Measurements from ENCODE around the gene ETF1. TPM values are rescaled to one million over a fixed set of nuclear protein-coding genes. Genes with fewer than 3 reads are reported as not detected.
"Not testable (repeated sequence)": the region's sequence is repeated elsewhere in the genome, so short reads cannot be mapped to it uniquely, and the experiment has no call there.

The ETF1 gene
- total RNA-seq, 1 donor from 2014 or later, result 116 TPM

DNA sequence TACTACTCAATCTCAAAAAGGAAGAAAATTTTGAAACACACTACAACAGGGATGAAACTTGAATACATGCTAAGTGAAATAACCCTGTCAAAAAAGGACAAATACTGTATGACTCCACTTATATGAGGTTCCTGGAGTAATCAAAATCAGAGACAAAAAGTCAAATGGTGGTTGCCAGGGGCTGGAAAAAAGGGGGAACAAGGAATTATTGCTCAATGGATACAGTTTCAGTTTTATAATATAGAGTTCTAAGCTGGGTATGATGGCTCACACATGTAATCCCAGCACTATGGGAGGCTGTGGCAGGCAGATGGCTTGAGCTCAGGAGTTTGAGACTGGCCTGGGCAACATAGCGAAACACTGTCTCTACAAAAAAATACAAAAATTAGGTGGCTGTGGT lies 29.0 kb downstream of the ETF1 start:
- Mint-ChIP-seq H3K4me1 (no peaks in the 10 kb centered on the region), H3K27me3 (ENCODE audit: insufficient read depth, low read depth) (no peaks in the 10 kb centered on the region)

DNA sequence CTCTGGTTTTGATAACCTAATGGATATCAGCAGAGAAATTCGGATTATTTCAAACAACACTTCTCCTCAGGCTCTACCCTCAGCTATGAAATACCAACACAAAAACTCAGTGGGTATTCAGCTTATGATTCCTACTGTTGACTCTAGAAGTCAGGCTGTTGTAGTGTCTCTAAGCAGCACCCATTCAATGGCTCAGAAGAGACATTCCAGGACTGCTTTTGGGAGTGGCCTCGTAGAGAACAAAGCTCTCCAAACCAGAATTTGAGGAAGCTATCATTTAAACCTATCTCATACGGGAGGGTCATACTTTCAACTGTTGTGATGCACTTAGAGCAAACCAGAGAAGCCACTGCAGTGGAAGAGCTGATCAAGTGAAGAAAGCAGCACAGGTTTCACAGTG lies 34.1 kb downstream of the ETF1 start:
- no peaks in the 10 kb centered on the region for H3K9me3 Mint-ChIP-seq
- Histone ChIP-seq H3K4me2 (no peak overlapping the region), H3K36me3 (peaks cover 14% of the 10 kb centered on the region), H3K27me3 (no peaks in the 10 kb centered on the region), H3K79me2 (ENCODE audit: low read depth) (no peaks in the 10 kb centered on the region), H3K27ac (peak overlapping the region; percentile 29), H4K20me1 (ENCODE audit: low read depth) (peaks cover 9% of the 10 kb centered on the region), H3K4me3 (no peak overlapping the region), H3K9ac (no peak overlapping the region), H3K9me3 (ENCODE audit: low read depth) (no peaks in the 10 kb centered on the region), H3F3A (ENCODE audit: low read depth) (peaks cover 36% of the 10 kb centered on the region), H2AFZ (replicated peaks) (no peak overlapping the region), H3K4me1 (peaks cover 3% of the 10 kb centered on the region)
- DNase-seq (ENCODE audit: low spot score), result peak; percentile 30
- peaks cover 21% of the 10 kb centered on the region for H3K36me3 Mint-ChIP-seq
- H3K27ac Mint-ChIP-seq, result no peak overlapping the region
- TF ChIP-seq, protein P1, sequence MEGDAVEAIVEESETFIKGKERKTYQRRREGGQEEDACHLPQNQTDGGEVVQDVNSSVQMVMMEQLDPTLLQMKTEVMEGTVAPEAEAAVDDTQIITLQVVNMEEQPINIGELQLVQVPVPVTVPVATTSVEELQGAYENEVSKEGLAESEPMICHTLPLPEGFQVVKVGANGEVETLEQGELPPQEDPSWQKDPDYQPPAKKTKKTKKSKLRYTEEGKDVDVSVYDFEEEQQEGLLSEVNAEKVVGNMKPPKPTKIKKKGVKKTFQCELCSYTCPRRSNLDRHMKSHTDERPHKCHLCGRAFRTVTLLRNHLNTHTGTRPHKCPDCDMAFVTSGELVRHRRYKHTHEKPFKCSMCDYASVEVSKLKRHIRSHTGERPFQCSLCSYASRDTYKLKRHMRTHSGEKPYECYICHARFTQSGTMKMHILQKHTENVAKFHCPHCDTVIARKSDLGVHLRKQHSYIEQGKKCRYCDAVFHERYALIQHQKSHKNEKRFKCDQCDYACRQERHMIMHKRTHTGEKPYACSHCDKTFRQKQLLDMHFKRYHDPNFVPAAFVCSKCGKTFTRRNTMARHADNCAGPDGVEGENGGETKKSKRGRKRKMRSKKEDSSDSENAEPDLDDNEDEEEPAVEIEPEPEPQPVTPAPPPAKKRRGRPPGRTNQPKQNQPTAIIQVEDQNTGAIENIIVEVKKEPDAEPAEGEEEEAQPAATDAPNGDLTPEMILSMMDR (IDR thresholded peaks at IDR 0.05), result no peak
- TF ChIP-seq EZH2phosphoT487 (IDR thresholded peaks at IDR 0.05) (no peak), EZH2 (IDR thresholded peaks at IDR 0.05) (no peak)
- no peak overlapping the region for H3K4me3 Mint-ChIP-seq
- no peaks in the 10 kb centered on the region for H3K4me1 Mint-ChIP-seq
- peaks cover 2% of the 10 kb centered on the region for H3K27me3 Mint-ChIP-seq (ENCODE audit: insufficient read depth, low read depth)

More for the DNA sequence above, 29.0 kb downstream of the ETF1 start:
- H3F3A ChIP-seq (ENCODE audit: low read depth), result peaks cover 10% of the 10 kb centered on the region
- H3K9me3 ChIP-seq (ENCODE audit: low read depth), result no peaks in the 10 kb centered on the region
- no peak for DNase-seq (ENCODE audit: low spot score)
- no peak overlapping the region for H3K4me2 ChIP-seq
- H3K79me2 ChIP-seq (ENCODE audit: low read depth), result peaks cover 22% of the 10 kb centered on the region
- TF ChIP-seq EZH2phosphoT487 (IDR thresholded peaks at IDR 0.05) (no peak), EZH2 (IDR thresholded peaks at IDR 0.05) (no peak)
- TF ChIP-seq, protein P1 (IDR thresholded peaks at IDR 0.05), result no peak
- no peaks in the 10 kb centered on the region for H3K9me3 Mint-ChIP-seq
- H4K20me1 ChIP-seq (ENCODE audit: low read depth), result peaks cover 15% of the 10 kb centered on the region
- no peak overlapping the region for H3K27ac Mint-ChIP-seq
- H3K27me3 ChIP-seq, result no peaks in the 10 kb centered on the region
- H3K4me3 ChIP-seq, result no peak overlapping the region
- no peak overlapping the region for H3K27ac ChIP-seq
- peaks cover 29% of the 10 kb centered on the region for H3K36me3 ChIP-seq
- H3K36me3 Mint-ChIP-seq, result peaks cover 28% of the 10 kb centered on the region
- no peak overlapping the region for H3K4me3 Mint-ChIP-seq
- no peak overlapping the region for H3K9ac ChIP-seq
- H2AFZ ChIP-seq (replicated peaks), result no peak overlapping the region
- peaks cover 3% of the 10 kb centered on the region for H3K4me1 ChIP-seq

DNA sequence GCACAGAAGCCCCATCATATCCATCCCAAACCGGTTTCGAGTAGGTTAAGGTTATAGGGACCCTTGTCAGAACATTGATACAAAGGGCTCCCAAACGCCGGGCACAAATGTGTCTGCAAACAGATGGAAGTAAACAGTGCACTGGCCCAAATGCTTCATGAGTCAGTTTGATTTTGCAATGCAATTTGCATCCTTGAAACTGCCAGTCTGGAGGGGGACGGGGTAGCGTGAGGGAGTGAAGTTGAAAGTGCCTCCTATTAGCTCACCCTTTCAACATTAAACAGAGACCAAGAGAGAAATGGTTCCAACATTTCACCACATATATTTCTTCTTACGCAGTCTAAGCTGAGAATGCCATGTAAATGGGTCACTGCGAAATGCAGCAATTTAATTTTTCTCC lies 35.6 kb downstream of the ETF1 start:
- not testable (repeated sequence) for H2AFZ ChIP-seq (replicated peaks); H3K9me3 ChIP-seq (ENCODE audit: low read depth); H3K79me2 ChIP-seq (ENCODE audit: low read depth); H3K27ac Mint-ChIP-seq; H3K9ac ChIP-seq; H3K27me3 ChIP-seq; H3K4me2 ChIP-seq; H3K4me3 Mint-ChIP-seq; H3K4me1 ChIP-seq; H3K27ac ChIP-seq; H3K4me3 ChIP-seq; H3K36me3 ChIP-seq; H3K9me3 Mint-ChIP-seq; H3K4me1 Mint-ChIP-seq; H3K27me3 Mint-ChIP-seq (ENCODE audit: insufficient read depth, low read depth); H4K20me1 ChIP-seq (ENCODE audit: low read depth); DNase-seq (ENCODE audit: low spot score)
- H3K36me3 Mint-ChIP-seq, result peaks cover 17% of the 10 kb centered on the region
- H3F3A ChIP-seq (ENCODE audit: low read depth), result peaks cover 38% of the 10 kb centered on the region

DNA sequence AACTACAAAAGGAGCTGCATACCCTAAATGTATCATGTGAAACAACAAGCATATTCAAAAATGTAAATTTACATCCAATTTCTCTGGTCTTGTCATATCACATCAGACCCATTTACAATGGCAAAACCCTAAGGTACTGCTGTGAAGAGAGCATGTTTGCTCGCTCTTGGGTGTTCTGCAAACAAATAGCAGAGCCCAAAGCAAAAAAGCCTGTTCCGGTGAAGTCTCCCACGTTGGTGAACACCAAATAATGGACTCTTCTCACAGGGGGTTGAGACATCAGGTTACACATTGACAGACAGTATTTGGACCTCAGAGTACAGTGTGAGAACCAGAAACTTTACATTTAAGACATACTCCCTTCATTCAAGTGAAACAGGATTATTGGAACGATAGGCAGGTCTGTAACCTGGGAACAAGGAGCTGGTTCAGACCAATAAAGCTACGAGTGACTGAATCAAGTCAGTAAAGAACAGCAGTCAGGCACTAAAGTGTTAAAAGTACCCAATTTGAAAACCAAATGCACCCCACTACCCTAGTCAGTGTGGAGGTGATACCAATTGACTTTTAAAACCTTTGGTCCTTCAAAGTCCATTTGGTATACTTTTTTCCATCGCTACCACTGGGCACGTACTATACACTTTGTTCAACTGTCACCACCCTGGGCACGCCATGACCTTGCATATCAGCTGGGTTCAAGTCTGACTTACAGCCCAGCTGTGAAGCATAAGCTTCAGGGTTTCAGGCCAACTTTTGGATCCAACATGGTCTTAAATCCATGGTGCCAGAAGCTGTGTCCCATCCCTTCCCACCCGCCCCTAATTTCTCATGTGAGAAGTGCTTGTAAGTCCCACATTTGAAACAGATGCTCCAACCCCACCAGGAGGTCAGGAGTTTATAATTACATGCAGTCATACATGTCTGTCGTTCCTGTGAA lies 36.4 kb downstream of the ETF1 start:
- Mint-ChIP-seq H3K4me3 (no peak overlapping the region), H3K4me1 (peaks cover 3% of the 10 kb centered on the region), H3K27me3 (ENCODE audit: insufficient read depth, low read depth) (peaks cover 6% of the 10 kb centered on the region), H3K36me3 (peaks cover 17% of the 10 kb centered on the region), H3K9me3 (no peaks in the 10 kb centered on the region), H3K27ac (no peak overlapping the region)
- Histone ChIP-seq H4K20me1 (ENCODE audit: low read depth) (peaks cover 5% of the 10 kb centered on the region), H3K9ac (no peak overlapping the region), H3F3A (ENCODE audit: low read depth) (peaks cover 38% of the 10 kb centered on the region), H3K27ac (no peak overlapping the region), H3K9me3 (ENCODE audit: low read depth) (no peaks in the 10 kb centered on the region), H2AFZ (replicated peaks) (no peak overlapping the region), H3K79me2 (ENCODE audit: low read depth) (no peaks in the 10 kb centered on the region), H3K27me3 (no peaks in the 10 kb centered on the region), H3K4me2 (no peak overlapping the region), H3K36me3 (peaks cover 9% of the 10 kb centered on the region), H3K4me1 (peaks cover 3% of the 10 kb centered on the region), H3K4me3 (no peak overlapping the region)
- TF ChIP-seq EZH2 (IDR thresholded peaks at IDR 0.05), result no peak
- TF ChIP-seq EZH2phosphoT487 (IDR thresholded peaks at IDR 0.05), result no peak
- TF ChIP-seq, protein P1 (IDR thresholded peaks at IDR 0.05), result no peak
- DNase-seq (ENCODE audit: low spot score), result no peak
